Activated T-cell treated with anti-CD3 and anti-CD28 coated beads for 1 hour (primary cell): ENCODE results near the gene PDE4D.

Source experiments
- DNase-seq: peaks from one replicate; pipeline ENCODE4 v3.0.0-alpha.2; 2020; ENCODE audit warnings: low read depth

PDE4D gene

GRCh38 chr5:59517926-59518585, 375.5 kb downstream of the PDE4D start:
- DNase-seq, result no peak

GRCh38 chr5:59516161-59516560, 377.4 kb downstream of the PDE4D start:
- no peak for DNase-seq

GRCh38 chr5:59506285-59506877, 387.1 kb downstream of the PDE4D start:
- no peak for DNase-seq

GRCh38 chr5:59504043-59504442, 389.5 kb downstream of the PDE4D start:
- no peak for DNase-seq

GRCh38 chr5:59503220-59503619, 390.3 kb downstream of the PDE4D start:
- no peak for DNase-seq

- DNase-seq, result no peak
Observed at GRCh38 chr5:59501316-59501715, 392.2 kb downstream of the PDE4D start.

GRCh38 chr5:59500014-59500413, 393.5 kb downstream of the PDE4D start:
- DNase-seq, result no peak

- DNase-seq, result no peak
Observed at GRCh38 chr5:59497207-59497606, 396.3 kb downstream of the PDE4D start.

GRCh38 chr5:59496524-59497134, 396.9 kb downstream of the PDE4D start:
- no peak for DNase-seq

GRCh38 chr5:59491945-59492344, 401.6 kb downstream of the PDE4D start:
- no peak for DNase-seq

GRCh38 chr5:59489551-59489950, 404.0 kb downstream of the PDE4D start:
- DNase-seq, result no peak

GRCh38 chr5:59487772-59488729, 405.5 kb downstream of the PDE4D start:
- DNase-seq, result no peak

- DNase-seq, result no peak
Observed at GRCh38 chr5:59487068-59487686, 406.3 kb downstream of the PDE4D start.

GRCh38 chr5:59486508-59486907, 407.0 kb downstream of the PDE4D start:
- DNase-seq, result no peak

GRCh38 chr5:59485629-59486439, 407.7 kb downstream of the PDE4D start:
- DNase-seq, result no peak

- DNase-seq, result no peak
Observed at GRCh38 chr5:59485107-59485506, 408.4 kb downstream of the PDE4D start.

GRCh38 chr5:59484618-59485017, 408.9 kb downstream of the PDE4D start:
- DNase-seq, result no peak

GRCh38 chr5:59483971-59484472, 409.5 kb downstream of the PDE4D start:
- DNase-seq, result no peak

- no peak for DNase-seq
Observed at GRCh38 chr5:59479086-59479485, 414.4 kb downstream of the PDE4D start.

- DNase-seq, result no peak
Observed at GRCh38 chr5:59474324-59474723, 419.2 kb downstream of the PDE4D start.

- DNase-seq, result no peak
Observed at GRCh38 chr5:59473611-59474010, 419.9 kb downstream of the PDE4D start.
